AML-193 (cell line): Measurements from ENCODE around the gene RNF40.
A peak's percentile ranks its signal among the peaks of the same experiment; 100 is the strongest.

Experiments used
- DNase-seq, 2 experiments: peaks; one replicate each; lab custom pipeline; 2025; lab: John Stamatoyannopoulos, UW

The RNF40 gene

GRCh38 chr16:30740364-30741251, 21.5 kb upstream of the RNF40 start:
- no peak for DNase-seq

GRCh38 chr16:30741461-30741914, 20.6 kb upstream of the RNF40 start:
- DNase-seq: no peak

DNA sequence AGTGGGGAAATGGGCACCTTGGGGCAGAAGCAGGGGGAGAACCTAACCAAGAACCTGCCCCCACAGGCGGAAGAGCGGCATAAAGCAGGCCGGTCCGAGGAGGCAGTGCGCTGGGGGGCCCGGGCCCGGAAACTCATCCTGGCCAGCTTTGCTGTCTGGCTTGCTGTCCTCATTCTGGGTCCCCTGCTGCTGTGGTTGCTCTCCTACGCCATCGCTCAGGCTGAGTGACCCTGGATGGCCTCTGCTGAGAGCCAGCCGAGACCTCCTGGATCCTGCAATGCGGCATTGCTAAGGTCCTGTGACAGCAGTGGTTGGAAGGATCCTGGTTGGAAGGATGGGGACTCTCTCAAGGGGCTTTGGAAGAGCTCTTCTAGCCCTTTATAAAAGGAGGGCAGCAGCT, 18.4 kb upstream of the RNF40 start:
- DNase-seq: no peak

DNA sequence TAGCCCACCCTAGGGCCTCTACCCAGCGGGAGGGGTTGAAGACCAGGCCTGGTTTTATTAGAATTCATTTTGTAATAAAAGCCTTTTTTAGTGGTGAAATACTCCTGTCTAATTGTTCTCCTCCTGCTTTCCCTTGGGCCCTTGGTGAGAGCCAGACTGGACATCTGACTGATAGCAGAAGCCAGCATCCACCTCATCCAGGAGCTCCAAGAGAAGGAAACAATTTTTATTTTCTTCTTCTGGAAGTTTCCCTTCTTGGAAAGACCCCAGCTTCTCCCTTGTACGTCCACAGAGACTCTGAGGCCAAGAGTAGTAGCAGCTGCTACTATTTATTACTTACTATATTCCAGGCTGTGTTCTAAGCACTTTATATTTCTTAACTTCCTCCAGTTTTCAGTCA, 17.9 kb upstream of the RNF40 start:
- no peak for DNase-seq

DNA sequence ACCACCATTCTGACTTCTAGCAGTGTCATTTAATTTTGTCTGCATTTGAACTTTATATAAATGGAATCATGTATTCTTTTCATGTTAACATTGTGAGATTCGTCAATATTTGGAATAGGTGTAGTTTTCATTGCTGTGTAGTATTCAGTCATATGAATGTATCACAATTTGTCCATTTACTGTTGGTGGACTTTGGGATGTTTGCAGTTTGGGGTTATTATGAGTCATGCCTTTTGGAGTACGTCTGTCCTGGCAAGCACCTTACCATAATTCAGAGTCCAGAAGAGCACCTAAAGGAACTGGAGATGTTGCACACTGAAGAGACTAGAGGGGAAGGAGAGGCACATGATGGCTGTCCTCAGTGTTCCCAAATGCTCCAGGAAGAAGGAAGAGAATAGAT, 17.0 kb upstream of the RNF40 start:
- DNase-seq: no peak

GRCh38 chr16:30746638-30747175, 15.4 kb upstream of the RNF40 start:
- DNase-seq: peak; percentile 42 to 43

- no peak for DNase-seq
Measured at GRCh38 chr16:30747331-30747730, 14.8 kb upstream of the RNF40 start.

- DNase-seq: peak; percentile 97 to 98
Measured at GRCh38 chr16:30747799-30748633, 14.1 kb upstream of the RNF40 start, which contains the start of gene PHKG2. TSS of gene PHKG2 (plus strand) at chr16:30748425. CDS start at chr16:30748821, 396 bp downstream.

- DNase-seq: no peak
Measured at GRCh38 chr16:30748634-30749445, 13.3 kb upstream of the RNF40 start.

- no peak for DNase-seq
Measured at GRCh38 chr16:30750201-30750600, 11.9 kb upstream of the RNF40 start.

- DNase-seq: no peak
Measured at GRCh38 chr16:30750876-30751465, 11.2 kb upstream of the RNF40 start.

- DNase-seq: no peak
Measured at GRCh38 chr16:30753596-30753995, 8.5 kb upstream of the RNF40 start.

- DNase-seq: no peak
Measured at GRCh38 chr16:30755955-30756780, 6.0 kb upstream of the RNF40 start.

DNA sequence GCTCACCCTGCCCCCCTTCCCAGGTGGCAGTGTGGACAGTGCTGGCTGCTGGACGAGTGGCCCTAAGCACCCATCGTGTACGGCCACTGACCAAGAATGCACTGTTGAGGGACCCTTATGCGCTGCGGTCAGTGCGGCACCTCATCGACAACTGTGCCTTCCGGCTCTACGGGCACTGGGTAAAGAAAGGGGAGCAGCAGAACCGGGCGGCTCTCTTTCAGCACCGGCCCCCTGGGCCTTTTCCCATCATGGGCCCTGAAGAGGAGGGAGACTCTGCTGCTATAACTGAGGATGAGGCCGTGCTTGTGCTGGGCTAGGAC, 5.4 kb upstream of the RNF40 start:
- DNase-seq: no peak

DNA sequence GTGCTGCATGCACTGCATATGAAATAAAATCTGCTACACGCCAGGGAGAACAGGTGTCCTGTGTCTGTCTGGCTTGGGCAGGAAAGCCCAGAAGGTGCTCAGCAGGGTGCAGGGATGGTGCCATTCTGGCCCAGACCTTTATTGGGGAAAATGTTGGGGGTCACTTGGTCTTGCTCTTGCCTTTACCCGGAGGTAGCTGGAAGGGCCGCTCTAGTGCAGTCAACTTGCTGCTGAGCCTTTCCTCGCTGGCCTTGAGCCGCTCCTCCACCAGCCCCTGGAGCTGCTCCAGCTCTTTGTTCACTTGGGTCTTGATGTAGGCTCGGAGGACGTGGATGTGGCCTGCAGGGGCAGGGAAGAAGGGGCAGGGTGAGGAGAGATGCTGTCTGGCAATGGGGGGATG, 4.8 kb upstream of the RNF40 start:
- DNase-seq: no peak

- DNase-seq: peak; percentile 85 to 87
Measured at GRCh38 chr16:30758988-30759491, 3.1 kb upstream of the RNF40 start.

DNA sequence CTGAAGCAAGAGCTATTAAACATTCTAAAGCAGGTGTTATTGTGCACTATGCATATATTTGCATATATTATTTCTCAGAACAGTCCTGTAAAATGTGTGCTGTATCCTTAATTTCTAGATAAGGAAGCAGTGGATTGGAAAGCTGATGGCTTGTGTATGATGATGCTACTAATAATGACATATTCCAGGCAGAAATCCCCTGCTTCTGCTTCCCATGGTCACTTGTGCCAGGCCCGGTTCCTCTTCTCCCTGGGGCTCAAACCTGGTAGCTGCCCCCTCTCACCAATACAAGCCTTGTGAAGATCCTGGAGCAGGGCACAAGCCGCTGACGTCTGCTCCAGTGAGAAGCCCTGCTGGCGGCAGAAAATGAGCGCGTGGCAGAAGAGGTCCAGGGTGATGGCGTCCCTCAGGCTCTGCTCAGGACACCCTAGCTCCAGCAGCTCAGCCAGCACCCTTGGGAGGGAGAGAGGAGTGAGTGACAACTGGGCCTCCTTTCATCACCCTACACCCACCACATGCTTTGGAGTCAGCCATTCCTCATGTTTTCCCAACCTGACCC, 2.0 kb upstream of the RNF40 start:
- no peak for DNase-seq

GRCh38 chr16:30760577-30761426, 1.3 kb upstream of the RNF40 start:
- no peak for DNase-seq

GRCh38 chr16:30761427-30761927, 645 bp upstream of the RNF40 start:
- no peak for DNase-seq
